GM19193 (cell line): Measurements from ENCODE around the gene CASP10.

Experiments
- POLR2A ChIP-seq: IDR thresholded peaks from 4 replicates; pipeline ENCODE4 v1.6.1; 2011; ENCODE audit not compliant: insufficient read depth, insufficient read length; ENCODE audit errors: extremely low read depth

CASP10 gene

GRCh38 chr2:201204655-201205514, 21.9 kb downstream of the CASP10 start:
- TF ChIP-seq POLR2A = no peak

- TF ChIP-seq POLR2A = no peak
Measured at GRCh38 chr2:201205515-201205849, 22.5 kb downstream of the CASP10 start.

GRCh38 chr2:201208563-201209252, 25.8 kb downstream of the CASP10 start:
- TF ChIP-seq POLR2A = no peak

GRCh38 chr2:201215963-201216362, 33.0 kb downstream of the CASP10 start:
- no peak for TF ChIP-seq POLR2A

GRCh38 chr2:201216918-201217317, 34.0 kb downstream of the CASP10 start:
- no peak for TF ChIP-seq POLR2A

- TF ChIP-seq POLR2A = no peak
Measured at GRCh38 chr2:201218780-201219179, 35.8 kb downstream of the CASP10 start.

GRCh38 chr2:201219328-201220096, 36.6 kb downstream of the CASP10 start:
- TF ChIP-seq POLR2A = no peak

GRCh38 chr2:201220102-201220570, 37.2 kb downstream of the CASP10 start:
- no peak for TF ChIP-seq POLR2A

GRCh38 chr2:201223089-201224073, 40.4 kb downstream of the CASP10 start:
- TF ChIP-seq POLR2A = no peak

GRCh38 chr2:201228271-201228911, 45.5 kb downstream of the CASP10 start:
- TF ChIP-seq POLR2A = no peak

GRCh38 chr2:201228912-201229290, 46.0 kb downstream of the CASP10 start:
- no peak for TF ChIP-seq POLR2A

GRCh38 chr2:201231781-201232466, 49.0 kb downstream of the CASP10 start:
- TF ChIP-seq POLR2A = peak; percentile 60

- TF ChIP-seq POLR2A = no peak
Measured at GRCh38 chr2:201232467-201232815, 49.5 kb downstream of the CASP10 start.
